Left lung (tissue), 10 donors: Measurements from ENCODE around the gene MNS1. TPM values are rescaled to one million over a fixed set of nuclear protein-coding genes. Genes with fewer than 3 reads are reported as not detected.

Source experiments
- ATAC-seq: fragments of 200-7000 bp; cut with Tn5 transposase; one replicate; pipeline ENCODE4 v1.9.1; 2020; ENCODE audit warnings: moderate library complexity
- DNase-seq, 4 donors: peaks; one replicate each; pipeline ENCODE4 v3.0.0-alpha.2; 2013 to 2020
- H3K27ac ChIP-seq, 2 donors: fragments of 200-600 bp; sonication (generic) in 1 of 2; one replicate each; pipeline versions ENCODE4 v1.5.0 to v1.8.0; 2020 to 2021
- H3K27me3 ChIP-seq, 2 donors: fragments of 200-600 bp; sonication (generic) in 1 of 2; one replicate each; pipeline versions ENCODE4 v1.5.0 to v1.8.0; 2020 to 2021
- H3K36me3 ChIP-seq, 2 donors: fragments of 200-600 bp; sonication (generic) in 1 of 2; one replicate each; pipeline versions ENCODE4 v1.5.0 to v1.8.0; 2020 to 2021
- H3K4me1 ChIP-seq, 2 donors: fragments of 200-600 bp; one replicate each; pipeline ENCODE4 v1.8.0; 2021
- H3K4me3 ChIP-seq, 2 donors: fragments of 200-600 bp; sonication (generic) in 1 of 2; one replicate each; pipeline versions ENCODE4 v1.5.0 to v1.8.0; 2020 to 2021; ENCODE audit warnings: mild to moderate bottlenecking in 1 of 2
- H3K9me3 ChIP-seq, 2 donors: fragments of 200-600 bp; sonication (generic) in 1 of 2; one replicate each; pipeline versions ENCODE4 v1.5.0 to v1.8.0; 2020 to 2021
- CTCF ChIP-seq, 2 donors: fragments of 200-600 bp; sonication (generic) in 1 of 2; IDR thresholded peaks; one replicate each; pipeline versions ENCODE4 v1.5.0 to v1.8.0; 2021; ENCODE audit warnings: antibody characterized with exemption in 2 of 2
- intact Hi-C, 2 donors: fragments of 100-400 bp; cut with DNase I; formaldehyde crosslinking; loops; one replicate each; pipeline versions ENCODE4 v1.11.2 to v1.14.2; 2022
- polyA plus RNA-seq, 6 donors: library from polyadenylated mRNA; unstranded; fragments of 120-200 nt; gene quantifications; one replicate each; pipeline ENCODE4 v1.2.1, GENCODE V29; 2013; ENCODE audit not compliant: insufficient read length in 6 of 6
- total RNA-seq, 2 donors: library from RNA; stranded (reverse); fragmentation: NEBNext Ultra II Directional; extraction: Animal tissue kit (Norgen Biotek cat#: 25700); gene quantifications; one replicate each; pipeline ENCODE4 v1.2.1, GENCODE V29; 2021
- donor health status: DM: no; HTN: yes; CAD: no.
- donor health status: DM: no; HTN: no; CAD: no.

MNS1 gene
- total and polyA plus RNA-seq, 8 donors: 3.9 to 26.1 (median 17.9) TPM

GRCh38 chr15:56390739-56391267, 74.1 kb downstream of the MNS1 start:
- DNase-seq (no peak), ATAC-seq (no peak)
- no peak for TF ChIP-seq CTCF (IDR thresholded peaks at IDR 0.05)
- Histone ChIP-seq H3K4me1 (no peaks in the 10 kb centered on the region), H3K36me3 (no peaks in the 10 kb centered on the region), H3K27ac (no peak overlapping the region), H3K9me3 (no peaks in the 10 kb centered on the region), H3K27me3 (no peaks in the 10 kb centered on the region), H3K4me3 (no peak overlapping the region)
- intact Hi-C loops: no loop called here

- Histone ChIP-seq H3K27me3 (no peaks in the 10 kb centered on the region), H3K27ac (no peak overlapping the region), H3K4me1 (no peaks in the 10 kb centered on the region), H3K36me3 (no peaks in the 10 kb centered on the region), H3K9me3 (peaks cover 0 to 5% of the 10 kb centered on the region in 2 donors), H3K4me3 (no peak overlapping the region)
- intact Hi-C loops: no loop called here
- no peak for TF ChIP-seq CTCF (IDR thresholded peaks at IDR 0.05)
- ATAC-seq (no peak), DNase-seq (no peak)
Measured at GRCh38 chr15:56385908-56386307, 79.0 kb downstream of the MNS1 start.

- Histone ChIP-seq H3K4me1 (no peaks in the 10 kb centered on the region), H3K36me3 (no peaks in the 10 kb centered on the region), H3K27ac (no peak overlapping the region), H3K9me3 (peaks cover 0 to 14% of the 10 kb centered on the region in 2 donors), H3K27me3 (no peaks in the 10 kb centered on the region), H3K4me3 (no peak overlapping the region)
- ATAC-seq (peak; percentile 23), DNase-seq (no peak)
- no peak for TF ChIP-seq CTCF (IDR thresholded peaks at IDR 0.05)
- intact Hi-C loops: no loop called here
Measured at GRCh38 chr15:56383010-56383409, 81.9 kb downstream of the MNS1 start.

Other genes with a start within 250 kb of the MNS1 start
- gene RFX7, start 221.3 kb downstream of the MNS1 start, total RNA-seq: 10 to 100 TPM; 16.7 to 18.2 TPM
- 10 to 100 TPM; 22.9 to 28.1 (median 26.1) TPM for gene RFX7, start 221.3 kb downstream of the MNS1 start, polyA plus RNA-seq
- gene TEX9, start 99.7 kb downstream of the MNS1 start, total RNA-seq: 1 to 10 TPM; 6.3 to 7.0 TPM
- gene TEX9, start 99.7 kb downstream of the MNS1 start, polyA plus RNA-seq: 10 to 100 TPM; 15.7 to 19.4 (median 17.0) TPM